Activated T-helper 2 cell treated with anti-CD3 and anti-CD28 coated beads, Interferon-gamma antibody, Interleukin-2, Interleukin-4, amounts not matched to agents 10 μg/mL and 5 μg/mL and 100 μg/mL, durations not matched to agents 14 hours and 24 hours and 36 hours (primary cell): ENCODE measurements around the gene PPARA. TPM values are rescaled to one million over a fixed set of nuclear protein-coding genes. Genes with fewer than 3 reads are reported as not detected.

ENCODE experiments used
- DNase-seq: peaks from one replicate; pipeline ENCODE4 v3.0.0; 2021; ENCODE audit warnings: low spot score
- H3K27ac Mint-ChIP-seq: one replicate; pipeline ENCODE4 v1.8.0; 2021; ENCODE audit warnings: mixed read lengths
- H3K27me3 Mint-ChIP-seq: one replicate; pipeline ENCODE4 v1.8.0; 2021; ENCODE audit warnings: low read depth, mixed read lengths
- H3K36me3 Mint-ChIP-seq: one replicate; pipeline ENCODE4 v1.8.0; 2021; ENCODE audit warnings: low read depth, mixed read lengths
- H3K4me1 Mint-ChIP-seq: one replicate; pipeline ENCODE4 v1.8.0; 2021; ENCODE audit warnings: low read depth, mixed read lengths
- H3K4me3 Mint-ChIP-seq: one replicate; pipeline ENCODE4 v1.8.0; 2021; ENCODE audit warnings: low read depth, mild to moderate bottlenecking, moderate library complexity, mixed read lengths
- H3K9me3 Mint-ChIP-seq: one replicate; pipeline ENCODE4 v1.8.0; 2021; ENCODE audit warnings: mixed read lengths
- intact Hi-C: fragments of 100-400 bp; cut with micrococcal nuclease; formaldehyde crosslinking; loops from one replicate; pipeline ENCODE4 v1.15.1; 2023
- total RNA-seq: library from RNA; stranded (reverse); gene quantifications from 2 replicates; pipeline ENCODE4 v1.2.3, GENCODE V29; 2022

PPARA gene
- total RNA-seq, result 14.0 and 14.5 TPM in 2 replicates

DNA sequence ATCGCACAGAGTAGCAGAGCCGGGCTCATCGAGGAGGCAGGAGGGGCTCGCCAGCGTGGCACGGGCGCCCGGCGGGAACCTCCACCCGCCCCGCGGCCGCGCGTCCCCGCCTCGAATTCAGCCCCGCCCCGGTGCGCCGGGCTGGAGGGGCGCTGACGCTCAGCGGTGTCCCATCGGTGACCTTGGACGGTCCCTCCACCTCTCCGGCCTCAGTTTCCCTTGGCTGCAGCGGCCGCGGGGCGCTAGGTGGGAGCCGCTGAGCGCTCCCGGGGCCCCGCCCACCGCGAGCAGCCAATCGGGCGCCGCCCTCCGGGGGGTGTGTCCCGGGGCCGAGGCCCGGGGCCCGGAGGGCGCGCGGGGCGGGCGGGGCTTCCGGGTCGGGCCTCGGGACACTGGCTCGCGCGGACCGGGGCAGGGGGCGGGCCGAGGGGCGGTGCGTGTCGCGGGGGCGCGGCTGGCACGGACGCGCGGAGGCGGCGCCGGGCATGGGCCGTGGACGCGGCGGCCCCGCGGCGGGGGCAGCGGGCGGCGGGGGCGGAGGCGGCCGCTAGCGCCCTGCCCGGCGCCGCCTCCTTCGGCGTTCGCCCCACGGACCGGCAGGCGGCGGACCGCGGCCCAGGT is at the start of gene PPARA:
TSS of gene PPARA (plus strand) at position 493 of the 621 bp plus-strand sequence. CDS start 47,858 bp downstream, outside the sequence.
- no peak within 1 kb of the TSS for H3K27ac Mint-ChIP-seq
- no peaks in the 10 kb centered on the region for H3K9me3 Mint-ChIP-seq
- H3K36me3 Mint-ChIP-seq, result peaks cover 13% of the 10 kb centered on the region
- peaks cover 12% of the 10 kb centered on the region for H3K4me1 Mint-ChIP-seq
- intact Hi-C loops, result loop anchor here (2.0 to 5.0 kb wide), 2 partner anchors 102 to 147 kb away; partner anchors contain the start of genes CDPF1 and GTSE1
- peaks cover 34% of the 10 kb centered on the region for H3K27me3 Mint-ChIP-seq
- peak within 1 kb of the TSS; percentile 81 for H3K4me3 Mint-ChIP-seq
- peak; percentile 82 for DNase-seq

DNA sequence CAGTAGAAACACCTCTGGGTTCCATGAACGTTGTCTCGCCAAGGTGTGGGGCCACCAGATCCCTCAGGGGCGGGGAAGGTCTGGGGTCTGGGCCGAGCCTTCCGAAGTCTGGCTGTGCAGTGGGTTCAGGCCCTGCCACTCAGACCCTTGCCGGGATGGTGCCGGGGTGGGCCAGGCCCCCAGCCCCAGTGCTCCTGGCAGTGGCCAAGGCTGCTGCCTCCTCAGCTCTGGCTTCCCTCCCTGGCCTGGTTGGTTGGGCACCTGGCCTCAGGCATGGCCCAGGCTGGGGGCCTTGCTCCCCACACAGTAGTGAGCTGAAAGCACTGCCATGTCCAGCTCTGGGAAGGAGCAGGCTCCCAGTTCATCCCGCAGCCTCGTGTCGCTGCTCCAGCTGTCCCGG is 48.2 kb upstream of the PPARA start:
- no peaks in the 10 kb centered on the region for H3K27me3 Mint-ChIP-seq
- H3K4me1 Mint-ChIP-seq, result no peaks in the 10 kb centered on the region
- H3K4me3 Mint-ChIP-seq, result no peak overlapping the region
- intact Hi-C loops, result no loop called here
- no peaks in the 10 kb centered on the region for H3K9me3 Mint-ChIP-seq
- no peaks in the 10 kb centered on the region for H3K36me3 Mint-ChIP-seq
- no peak overlapping the region for H3K27ac Mint-ChIP-seq
- DNase-seq, result no peak

DNA sequence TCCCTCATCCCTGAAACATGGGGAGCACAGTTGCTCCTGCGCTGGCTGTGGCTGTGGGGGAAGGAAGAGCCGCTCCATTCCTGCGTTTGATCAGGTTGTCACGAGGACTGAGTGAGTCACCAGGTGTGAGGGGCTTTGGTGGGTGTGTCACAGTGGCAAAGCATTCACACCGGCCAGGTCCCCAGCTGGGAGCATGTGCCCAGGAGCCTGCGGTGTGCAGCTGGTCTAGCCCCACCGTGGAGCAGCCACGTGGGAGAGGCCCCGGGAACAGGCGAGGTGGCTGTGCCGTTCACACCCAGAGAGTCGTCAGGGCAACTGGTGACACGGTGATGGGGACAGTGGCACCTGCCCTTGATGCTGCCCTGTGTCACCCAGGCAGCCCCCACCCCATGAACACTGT is 47.6 kb upstream of the PPARA start:
- intact Hi-C loops, result no loop called here

DNA sequence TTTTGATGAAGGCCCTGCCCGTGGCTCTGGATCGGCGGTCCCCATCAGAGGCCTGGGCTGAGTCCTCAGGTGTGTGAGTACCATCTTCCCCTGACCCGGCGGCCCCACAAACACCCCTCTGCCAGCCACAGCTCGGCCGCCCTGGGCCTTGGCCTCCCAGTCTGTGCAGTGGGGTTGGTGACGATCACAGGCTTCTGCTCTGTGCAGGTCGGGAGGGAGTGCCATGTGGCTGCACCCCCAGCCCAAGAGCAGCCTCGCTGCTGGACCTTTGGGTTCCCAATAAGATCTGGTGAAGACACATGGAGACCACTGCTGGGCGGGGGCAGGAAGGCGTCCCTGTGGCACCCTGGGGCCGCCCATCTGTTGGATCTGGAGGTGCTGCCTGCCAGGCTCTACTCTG is 47.1 kb upstream of the PPARA start:
- H3K4me3 Mint-ChIP-seq, result no peak overlapping the region
- H3K27ac Mint-ChIP-seq, result no peak overlapping the region
- no peaks in the 10 kb centered on the region for H3K4me1 Mint-ChIP-seq
- no peaks in the 10 kb centered on the region for H3K36me3 Mint-ChIP-seq
- no peaks in the 10 kb centered on the region for H3K27me3 Mint-ChIP-seq
- intact Hi-C loops, result no loop called here
- H3K9me3 Mint-ChIP-seq, result no peaks in the 10 kb centered on the region
- DNase-seq, result no peak

More for the DNA sequence above, 47.6 kb upstream of the PPARA start:
- no peak overlapping the region for H3K4me3 Mint-ChIP-seq
- no peak for DNase-seq
- H3K36me3 Mint-ChIP-seq, result no peaks in the 10 kb centered on the region
- no peaks in the 10 kb centered on the region for H3K4me1 Mint-ChIP-seq
- no peaks in the 10 kb centered on the region for H3K9me3 Mint-ChIP-seq
- H3K27me3 Mint-ChIP-seq, result no peaks in the 10 kb centered on the region
- H3K27ac Mint-ChIP-seq, result no peak overlapping the region

DNA sequence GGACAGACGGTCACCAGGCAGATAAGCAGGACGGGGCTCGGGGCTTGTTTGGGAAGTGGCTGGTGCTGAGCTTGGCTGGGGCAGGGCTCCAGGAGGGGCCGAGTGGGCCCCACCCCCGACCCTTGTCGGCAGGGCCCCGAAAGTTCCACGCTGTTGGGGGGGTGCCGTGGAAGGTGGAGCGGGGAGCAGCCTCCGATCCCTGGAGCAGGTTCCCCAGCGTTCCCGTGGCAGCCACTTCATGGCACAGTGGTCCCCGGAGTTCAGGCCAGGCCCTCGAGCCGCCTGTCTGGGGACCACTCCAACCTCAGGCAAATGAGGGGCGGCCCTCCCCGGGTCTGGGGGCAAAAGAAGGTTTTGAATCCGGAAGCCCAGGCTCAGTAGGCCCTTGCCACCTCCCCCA is 46.7 kb upstream of the PPARA start:
- Mint-ChIP-seq H3K4me1 (no peaks in the 10 kb centered on the region), H3K36me3 (no peaks in the 10 kb centered on the region), H3K9me3 (no peaks in the 10 kb centered on the region), H3K27me3 (no peaks in the 10 kb centered on the region), H3K27ac (no peak overlapping the region), H3K4me3 (no peak overlapping the region)
- intact Hi-C loops, result no loop called here
- no peak for DNase-seq

DNA sequence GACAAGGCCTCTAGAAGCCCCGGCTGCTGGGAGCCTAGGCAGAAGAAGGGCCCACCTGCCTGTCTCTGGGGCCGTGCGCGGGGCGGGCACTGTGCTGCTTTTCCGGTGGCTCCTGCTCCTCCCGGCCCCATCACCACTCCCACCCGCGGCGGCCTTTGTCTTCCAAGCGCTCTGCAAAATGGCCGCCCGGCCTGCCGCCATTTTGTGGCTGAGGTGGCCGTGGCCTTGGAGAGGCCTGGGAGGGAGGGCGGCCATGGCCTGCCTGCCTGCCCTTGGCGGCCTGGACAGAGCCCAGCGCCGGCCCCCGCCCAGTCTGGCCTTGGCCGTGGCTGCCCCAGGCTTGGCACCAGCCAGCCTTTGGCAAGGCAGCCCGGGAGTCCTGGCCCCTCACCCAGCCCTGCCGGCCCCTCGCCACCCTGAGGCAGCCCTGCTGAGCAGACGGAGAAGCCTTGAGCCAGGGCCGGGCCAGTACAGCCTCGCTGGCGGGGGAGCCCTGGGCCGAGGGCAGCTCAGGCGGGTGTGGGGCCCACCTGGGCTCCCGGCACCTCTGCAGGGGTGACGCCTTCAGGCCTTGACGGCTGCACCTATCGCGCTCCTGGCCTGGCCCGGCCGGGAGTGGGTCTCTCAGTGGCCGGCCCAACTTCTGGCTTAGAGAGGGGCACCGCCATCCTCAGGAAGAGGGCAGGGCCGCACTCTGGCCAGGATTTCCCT is 46.0 kb upstream of the PPARA start:
- no peak overlapping the region for H3K4me3 Mint-ChIP-seq
- DNase-seq, result no peak
- no peaks in the 10 kb centered on the region for H3K4me1 Mint-ChIP-seq
- H3K9me3 Mint-ChIP-seq, result no peaks in the 10 kb centered on the region
- intact Hi-C loops, result no loop called here
- H3K36me3 Mint-ChIP-seq, result no peaks in the 10 kb centered on the region
- no peaks in the 10 kb centered on the region for H3K27me3 Mint-ChIP-seq
- H3K27ac Mint-ChIP-seq, result no peak overlapping the region

DNA sequence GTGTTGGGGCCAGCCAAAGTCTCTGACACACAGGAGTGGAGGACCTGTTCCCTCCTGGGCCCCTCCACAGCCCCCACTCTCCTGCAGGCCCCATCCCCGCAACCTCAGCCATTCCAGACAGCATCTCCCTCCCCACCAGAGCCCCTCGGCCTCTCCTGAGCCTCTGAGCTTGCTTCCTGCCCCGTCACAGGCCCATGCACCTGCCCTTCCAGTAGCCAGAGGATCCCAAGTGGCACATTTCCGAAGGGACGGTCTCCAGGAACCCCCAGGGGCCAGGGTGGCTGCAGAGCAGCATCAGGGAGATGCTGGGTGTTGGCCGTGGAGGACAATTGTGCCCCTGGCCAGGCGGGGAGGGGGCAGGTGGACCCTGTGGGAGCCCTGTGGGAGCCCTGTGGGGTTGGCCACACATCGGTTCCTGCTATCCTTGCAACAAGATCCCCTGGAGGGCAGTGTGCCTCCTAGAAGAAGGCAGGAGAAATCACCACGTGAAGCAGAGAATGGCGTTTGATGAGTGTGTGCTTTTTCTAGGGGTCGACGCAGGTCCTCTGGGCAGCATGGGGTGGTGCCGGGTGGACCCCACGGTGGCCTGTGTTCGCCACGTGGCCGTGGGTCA is 45.3 kb upstream of the PPARA start:
- Mint-ChIP-seq H3K4me3 (no peak overlapping the region), H3K27me3 (no peaks in the 10 kb centered on the region), H3K27ac (no peak overlapping the region), H3K9me3 (no peaks in the 10 kb centered on the region), H3K4me1 (no peaks in the 10 kb centered on the region), H3K36me3 (no peaks in the 10 kb centered on the region)
- no peak for DNase-seq
- intact Hi-C loops, result no loop called here

DNA sequence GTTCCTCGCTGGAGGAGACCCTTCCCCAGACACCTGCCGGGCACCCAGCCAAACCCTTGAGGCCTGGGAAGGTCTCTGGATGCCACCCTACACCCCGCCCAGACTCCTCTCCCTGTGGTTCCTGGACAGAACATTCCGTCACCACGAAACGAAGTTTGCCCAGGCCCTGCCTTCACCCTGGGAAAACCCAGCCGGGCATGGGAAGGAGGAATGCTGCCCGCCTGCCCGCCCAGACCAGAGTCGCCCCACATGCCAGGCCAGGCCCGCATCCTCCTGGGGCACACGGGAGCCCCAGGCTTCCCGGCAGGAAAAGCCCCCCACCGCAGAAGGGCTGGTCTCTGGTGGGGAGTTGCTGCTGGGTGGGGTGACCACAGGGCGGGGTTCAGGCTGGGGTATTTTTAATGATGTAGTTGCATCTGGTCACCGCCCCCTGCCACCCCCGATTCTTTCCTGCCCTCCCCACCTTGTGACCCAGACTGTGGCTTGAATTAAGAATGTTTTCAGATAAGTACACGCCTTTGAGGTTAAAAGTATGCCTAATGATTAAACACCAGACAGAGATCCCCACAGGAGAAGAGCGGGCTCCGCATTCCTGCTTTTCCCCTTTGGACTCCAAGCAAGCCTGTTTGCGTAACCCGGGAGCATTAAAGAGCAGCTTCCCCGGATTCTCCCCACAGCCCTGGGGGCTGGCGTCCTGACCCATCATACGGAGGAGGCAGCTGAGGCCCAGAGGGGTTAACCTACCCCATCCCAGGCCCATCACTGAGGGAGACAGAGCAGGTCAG is 44.6 kb upstream of the PPARA start:
- no peaks in the 10 kb centered on the region for H3K4me1 Mint-ChIP-seq
- H3K27ac Mint-ChIP-seq, result no peak overlapping the region
- H3K4me3 Mint-ChIP-seq, result no peak overlapping the region
- intact Hi-C loops, result no loop called here
- no peak for DNase-seq
- no peaks in the 10 kb centered on the region for H3K36me3 Mint-ChIP-seq
- no peaks in the 10 kb centered on the region for H3K27me3 Mint-ChIP-seq
- H3K9me3 Mint-ChIP-seq, result no peaks in the 10 kb centered on the region

DNA sequence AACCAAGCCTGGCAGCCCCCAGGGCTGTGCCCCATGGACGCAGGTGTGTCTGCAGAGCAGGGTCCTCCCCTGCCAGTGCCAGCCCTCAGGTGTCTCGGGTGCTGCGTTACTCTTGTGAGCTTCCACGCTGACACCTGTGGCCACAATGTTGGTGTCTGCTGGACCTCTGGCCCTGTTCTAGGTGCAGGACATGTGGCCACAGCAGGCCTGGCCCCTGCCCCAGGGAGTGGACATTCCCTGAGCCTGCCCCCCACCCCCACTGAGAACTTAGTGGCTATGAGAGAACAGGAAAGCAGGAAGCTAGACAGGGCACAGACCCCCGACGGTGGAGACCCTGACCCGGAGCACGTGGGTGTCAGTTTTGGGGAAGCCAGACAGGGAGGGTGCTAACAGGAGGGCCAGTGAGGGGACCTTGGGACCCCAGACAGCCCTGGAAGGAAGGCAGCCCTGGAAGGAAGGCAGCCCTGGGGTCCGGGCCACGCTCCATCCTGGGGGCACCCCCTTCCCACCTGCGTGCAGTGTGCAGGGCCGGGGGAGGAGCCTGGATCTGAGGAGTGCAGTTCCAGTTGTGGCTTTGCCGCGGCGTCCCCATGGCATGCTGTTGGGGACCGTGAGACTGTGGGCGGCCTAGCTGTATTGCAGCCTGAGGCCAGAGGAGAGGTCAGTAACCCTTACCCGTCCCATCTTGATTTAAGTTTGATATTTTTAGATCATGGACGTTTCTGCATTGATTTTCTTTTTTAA is 43.9 kb upstream of the PPARA start:
- Mint-ChIP-seq H3K27me3 (no peaks in the 10 kb centered on the region), H3K36me3 (no peaks in the 10 kb centered on the region), H3K27ac (no peak overlapping the region), H3K4me3 (no peak overlapping the region), H3K9me3 (no peaks in the 10 kb centered on the region), H3K4me1 (no peaks in the 10 kb centered on the region)
- intact Hi-C loops, result no loop called here
- no peak for DNase-seq

DNA sequence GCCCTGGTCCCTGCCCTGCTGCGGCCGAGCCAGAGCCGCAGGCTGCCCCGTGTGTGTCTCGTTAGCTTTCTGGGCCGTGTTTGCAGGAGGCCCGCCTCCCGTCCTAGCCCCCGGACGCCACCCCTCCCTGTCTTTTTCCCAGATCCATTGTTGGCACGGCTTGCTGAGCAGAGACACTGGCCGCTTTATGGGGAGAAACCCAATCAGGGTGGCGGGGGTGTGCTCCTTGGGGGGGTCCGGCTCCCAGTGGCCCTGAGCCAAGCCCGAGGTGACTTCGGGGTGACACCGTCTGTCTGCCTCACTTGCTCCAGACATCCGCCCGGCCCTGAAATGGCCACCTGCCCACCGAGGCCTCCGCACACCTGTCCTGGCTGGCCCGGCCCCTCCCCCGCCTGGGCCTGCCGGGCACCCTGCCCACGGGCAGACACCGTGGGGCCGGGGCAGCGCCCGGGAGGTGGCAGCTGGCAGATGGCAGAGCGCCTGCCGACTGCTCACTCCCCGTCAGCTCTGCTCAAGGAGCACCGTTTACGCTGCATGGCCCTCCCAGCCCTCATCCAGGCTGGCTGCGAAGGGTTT is 43.1 kb upstream of the PPARA start:
- no peaks in the 10 kb centered on the region for H3K9me3 Mint-ChIP-seq
- no peak for DNase-seq
- H3K27me3 Mint-ChIP-seq, result no peaks in the 10 kb centered on the region
- no peak overlapping the region for H3K27ac Mint-ChIP-seq
- no peaks in the 10 kb centered on the region for H3K36me3 Mint-ChIP-seq
- no peaks in the 10 kb centered on the region for H3K4me1 Mint-ChIP-seq
- intact Hi-C loops, result no loop called here
- H3K4me3 Mint-ChIP-seq, result no peak overlapping the region

DNA sequence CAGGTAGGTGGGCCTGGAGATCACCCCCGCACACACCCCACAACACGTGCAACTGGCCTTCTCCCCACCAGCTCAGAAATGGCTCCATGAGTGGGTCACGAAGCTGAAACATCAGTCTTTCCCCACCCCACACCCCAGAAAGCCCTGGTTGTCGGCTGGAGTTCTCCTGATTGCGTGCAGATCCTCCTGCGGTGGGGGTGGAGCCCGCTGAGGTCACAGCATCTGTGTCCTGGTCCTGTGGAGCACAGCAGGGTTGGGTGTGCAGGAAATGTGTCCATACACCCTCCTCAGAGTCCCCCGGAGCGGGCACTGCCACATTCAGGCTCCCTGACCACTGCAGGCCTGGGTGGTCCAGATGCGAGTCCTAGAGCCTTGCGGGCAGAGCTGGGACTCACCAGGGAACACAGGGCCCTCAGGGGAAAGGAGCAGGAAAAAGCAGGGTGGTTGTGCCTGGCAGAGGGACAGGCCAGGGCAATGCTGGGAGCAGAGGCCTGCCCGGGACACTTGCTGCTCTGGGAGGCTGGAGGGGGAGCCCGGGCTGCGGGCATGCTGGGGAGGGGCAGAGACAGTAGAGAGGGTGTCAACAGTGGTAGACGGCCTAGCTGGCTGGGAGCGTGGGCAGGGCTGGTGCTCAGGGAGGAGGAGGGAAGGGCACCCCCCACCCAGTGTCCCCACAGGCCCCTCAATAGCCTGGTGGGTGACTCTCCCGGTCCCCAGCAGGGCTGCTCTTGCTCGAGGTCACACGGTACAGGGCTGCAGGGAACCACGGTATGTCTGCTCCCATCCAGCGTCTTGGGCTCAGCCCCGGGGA is 42.4 kb upstream of the PPARA start:
- no peak for DNase-seq
- H3K9me3 Mint-ChIP-seq, result no peaks in the 10 kb centered on the region
- no peak overlapping the region for H3K27ac Mint-ChIP-seq
- no peak overlapping the region for H3K4me3 Mint-ChIP-seq
- no peaks in the 10 kb centered on the region for H3K4me1 Mint-ChIP-seq
- intact Hi-C loops, result no loop called here
- no peaks in the 10 kb centered on the region for H3K27me3 Mint-ChIP-seq
- H3K36me3 Mint-ChIP-seq, result no peaks in the 10 kb centered on the region
